ENCODE data around the gene TTC33.

Gene TTC33

DNA sequence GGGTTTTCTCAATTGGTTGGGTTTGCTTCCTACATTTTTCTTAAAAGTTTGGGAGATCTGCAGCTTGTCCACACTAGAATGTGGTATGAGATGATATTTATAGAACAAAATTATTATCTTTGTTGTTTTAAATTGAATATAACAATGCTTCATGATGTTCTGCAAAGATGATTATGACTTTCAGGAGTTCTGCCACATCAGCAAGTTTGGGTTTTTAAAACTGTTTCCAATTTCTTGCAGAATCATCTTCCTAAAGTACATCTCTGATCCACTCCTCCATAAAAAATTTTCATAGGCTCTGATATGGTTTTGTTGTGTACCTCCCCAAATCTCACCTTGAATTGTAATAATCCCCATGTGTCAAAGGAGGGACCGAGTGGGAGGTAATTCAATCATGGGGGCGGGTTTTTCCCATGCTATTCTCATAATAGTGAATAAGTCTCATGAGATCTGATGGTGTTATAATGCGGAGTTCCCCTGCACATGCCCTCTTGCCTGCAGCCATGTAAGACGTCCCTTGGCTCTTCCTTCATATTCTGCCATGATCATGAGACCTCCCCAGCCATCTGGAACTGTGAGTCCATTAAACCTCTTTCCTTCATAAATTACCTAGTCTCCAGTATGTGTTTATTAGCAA, 195.2 kb downstream of the TTC33 start:
- DNase-seq = no peak

GRCh38 chr5:40559306-40559705, 196.5 kb downstream of the TTC33 start:
- DNase-seq = no peak

- no peak for DNase-seq
Observed at GRCh38 chr5:40557501-40557900, 198.3 kb downstream of the TTC33 start.

GRCh38 chr5:40556811-40557210, 198.9 kb downstream of the TTC33 start:
- no peak for DNase-seq

DNA sequence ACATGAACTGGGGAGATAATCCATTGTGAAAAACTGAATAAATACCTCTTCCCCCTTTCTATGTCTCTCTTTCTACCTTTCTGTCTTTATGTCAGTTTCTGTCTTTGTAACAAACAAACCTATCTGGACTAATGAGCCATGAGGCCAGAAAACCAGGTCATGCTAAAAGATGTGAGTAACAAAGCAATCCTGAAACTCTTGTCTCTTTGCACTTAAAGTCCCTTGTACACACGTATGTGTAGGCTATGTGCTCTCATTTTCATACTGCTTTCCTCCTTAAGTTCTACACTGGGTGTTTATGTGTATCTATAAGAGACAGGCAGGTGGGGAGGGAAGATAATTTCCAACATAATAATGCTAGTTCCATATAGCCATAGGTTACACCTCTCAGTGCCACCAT, 199.9 kb downstream of the TTC33 start:
- DNase-seq = no peak

DNA sequence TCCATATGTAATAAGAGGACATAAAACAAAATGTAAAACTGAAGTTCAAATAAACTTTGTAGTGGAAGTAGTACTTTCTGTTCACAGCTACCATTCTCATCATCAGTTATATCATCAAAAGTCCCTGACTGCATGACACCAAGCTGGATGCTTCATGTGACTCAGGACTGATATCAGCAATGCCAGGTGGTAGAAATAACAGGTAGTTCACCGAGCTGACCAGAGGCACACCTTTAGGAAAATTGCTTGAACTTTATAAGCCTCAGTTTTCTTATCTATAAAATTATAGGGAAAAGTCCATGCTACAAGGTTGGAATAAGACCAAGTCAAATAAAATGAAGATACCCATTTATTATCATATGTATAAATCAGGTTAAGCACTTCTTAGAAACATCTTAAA, 200.9 kb downstream of the TTC33 start:
- DNase-seq = no peak

DNA sequence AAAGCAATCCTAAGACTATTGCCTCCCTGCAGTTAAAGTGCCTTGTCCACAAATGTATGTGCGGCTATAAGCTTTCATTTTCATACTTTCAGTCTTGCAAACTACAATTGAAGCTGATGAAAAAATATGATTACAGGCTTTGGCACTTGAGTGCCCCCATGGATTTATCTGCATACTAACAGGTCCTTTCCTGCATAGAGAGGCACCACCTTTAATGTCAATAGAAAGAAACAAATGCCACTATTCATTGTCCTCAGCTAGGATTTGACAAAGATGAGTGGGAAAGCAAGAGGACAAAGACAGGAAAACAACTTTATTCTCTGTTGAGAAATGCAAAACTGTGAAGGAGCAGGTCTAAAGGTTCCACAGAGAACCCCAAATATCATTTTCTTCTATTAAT, 201.7 kb downstream of the TTC33 start:
- no peak for DNase-seq

GRCh38 chr5:40552981-40553380, 202.8 kb downstream of the TTC33 start:
- no peak for DNase-seq

DNA sequence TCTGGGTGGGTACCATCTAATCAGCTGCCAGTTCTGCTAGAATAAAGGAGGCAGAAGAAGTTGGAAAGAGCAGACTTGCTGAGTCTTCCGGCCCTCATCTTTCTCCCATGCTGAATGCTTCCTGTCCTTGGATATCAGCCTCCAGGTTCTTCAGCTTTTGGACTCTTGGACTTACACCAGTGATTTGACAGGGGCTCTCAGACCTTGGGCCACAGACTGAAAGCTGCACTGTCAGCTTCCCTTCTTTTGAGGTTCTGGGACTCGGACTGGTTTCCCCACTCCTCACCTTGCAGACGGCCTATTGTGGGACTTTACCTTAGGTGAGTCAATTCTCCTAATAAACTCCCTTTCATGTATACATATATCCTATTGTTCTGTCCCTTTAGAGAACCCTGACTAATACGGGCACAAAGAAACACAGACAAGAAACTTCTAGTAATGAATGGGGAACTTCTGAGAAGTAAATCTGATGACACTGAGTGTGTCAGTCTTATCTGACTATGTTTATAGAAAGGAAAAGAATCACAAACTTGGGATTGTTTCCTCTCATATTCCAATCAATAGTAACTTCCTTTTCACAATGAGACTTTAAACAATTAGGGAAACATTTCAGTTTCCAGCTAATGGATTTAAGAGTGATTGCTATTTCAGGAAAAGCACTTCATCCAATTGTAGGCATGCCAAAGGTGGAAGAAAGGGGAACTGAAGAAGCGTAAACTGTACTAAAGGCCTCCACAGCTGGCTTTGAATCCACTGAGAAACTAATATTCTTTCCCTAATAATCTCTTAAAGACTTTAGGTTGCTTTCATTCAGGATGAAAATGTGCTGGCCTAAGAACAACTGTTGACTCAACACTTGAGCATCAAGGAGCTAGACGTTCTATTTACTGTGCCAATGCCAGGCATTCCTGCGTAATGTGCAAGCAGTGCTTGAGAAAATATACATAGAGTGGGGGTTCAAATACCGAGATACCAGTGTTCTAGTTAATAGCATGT, 204.0 kb downstream of the TTC33 start:
- DNase-seq = no peak

DNA sequence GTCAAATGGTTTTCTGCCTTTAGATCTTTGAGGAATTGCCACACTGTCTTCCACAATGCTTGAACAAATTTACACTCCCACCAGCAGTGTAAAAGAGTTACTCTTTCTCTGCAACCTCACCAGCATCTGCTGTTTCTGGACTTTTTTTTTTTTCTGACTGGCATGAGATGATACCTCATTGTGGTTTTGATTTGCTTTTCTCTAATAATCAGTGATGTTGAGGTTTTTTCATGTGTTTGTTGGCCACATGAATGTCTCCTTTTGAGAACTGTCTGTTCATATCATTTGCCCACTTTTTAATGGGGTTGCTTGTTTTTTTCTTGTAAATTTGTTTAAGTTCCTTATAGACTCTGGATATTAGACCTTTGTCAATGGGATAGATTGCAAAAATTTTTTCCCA, 205.3 kb downstream of the TTC33 start:
- no peak for DNase-seq

DNA sequence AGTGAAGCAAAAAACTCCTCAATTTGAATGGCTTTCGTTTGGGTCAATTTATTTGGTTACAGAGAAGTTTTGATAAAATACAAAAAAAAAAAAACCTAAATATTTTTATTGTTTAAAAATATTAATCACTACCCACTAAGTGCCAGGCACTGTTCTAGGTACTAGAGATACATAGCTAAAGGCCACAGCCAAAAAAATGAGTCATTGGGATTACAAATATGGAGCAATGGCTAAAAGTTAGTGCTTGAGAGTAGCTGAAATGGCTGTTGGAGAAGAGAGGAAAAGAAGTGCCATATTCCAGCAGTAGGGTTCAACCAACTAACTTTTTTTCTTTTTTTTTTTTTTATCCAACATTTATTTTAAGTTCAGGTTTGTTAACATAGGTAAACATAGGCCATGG, 206.1 kb downstream of the TTC33 start:
- no peak for DNase-seq

DNA sequence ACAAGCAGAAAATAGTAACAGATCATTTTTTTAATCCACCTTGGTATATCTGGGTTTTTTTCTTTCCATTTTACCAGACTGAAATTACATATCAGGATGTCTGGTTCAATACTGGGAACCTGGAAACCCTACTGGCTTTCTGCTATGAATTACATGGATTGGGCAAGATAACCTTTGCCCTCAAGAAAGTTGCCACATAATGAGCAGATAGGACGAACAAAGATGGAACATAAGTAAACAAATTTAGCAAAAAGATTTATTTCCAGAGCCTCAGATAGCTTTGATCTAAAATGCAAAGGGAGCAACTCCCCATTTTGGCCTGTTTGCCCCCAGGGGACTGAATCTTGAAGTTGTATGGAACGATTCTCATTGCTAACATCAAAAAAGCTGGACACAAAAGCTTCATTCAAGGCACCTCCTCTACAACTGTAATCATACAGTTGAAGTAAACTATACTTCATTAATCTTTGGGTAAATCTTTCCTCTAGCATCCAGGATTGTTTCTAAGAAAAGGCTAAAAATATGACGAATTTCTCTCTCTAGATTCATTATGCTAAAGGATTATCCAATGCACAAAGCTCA, 207.7 kb downstream of the TTC33 start:
- DNase-seq = no peak

DNA sequence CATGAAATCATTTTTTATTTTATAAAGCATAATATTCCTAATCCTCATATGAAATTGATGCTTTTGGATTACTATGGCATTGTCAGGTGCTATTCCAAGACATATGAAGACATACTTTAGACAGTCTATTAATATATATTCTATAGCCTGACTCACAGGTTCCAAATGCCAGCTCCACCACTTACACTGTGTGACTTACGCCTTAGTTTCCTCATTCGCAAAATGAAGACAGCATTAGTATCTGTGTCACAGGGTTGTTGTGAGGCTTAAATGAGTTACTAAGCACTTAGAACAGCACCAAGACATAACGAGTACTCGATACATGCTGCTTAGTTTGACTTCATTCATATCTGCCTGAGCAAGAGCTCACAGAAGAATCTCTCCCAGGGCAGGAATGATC, 208.2 kb downstream of the TTC33 start:
- no peak for DNase-seq

DNA sequence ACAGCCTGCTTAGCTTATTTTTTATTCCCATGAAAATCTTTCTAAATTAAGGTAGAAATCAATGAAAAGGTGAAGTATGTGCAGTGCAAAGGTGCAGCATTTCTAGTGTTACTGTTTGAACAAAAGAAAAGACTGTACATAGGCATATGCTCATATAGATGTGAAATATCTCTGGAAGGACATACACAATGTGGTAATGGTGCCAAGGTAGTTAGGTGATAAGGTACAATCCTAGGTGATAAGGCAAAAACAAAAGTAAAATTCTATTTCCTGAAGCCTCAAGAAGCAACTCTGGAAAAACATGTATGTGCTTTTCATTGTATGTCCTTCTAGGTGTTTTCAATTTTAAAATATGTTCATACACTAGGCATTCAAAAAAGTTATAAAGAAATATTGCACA, 215.5 kb downstream of the TTC33 start:
- DNase-seq = no peak

DNA sequence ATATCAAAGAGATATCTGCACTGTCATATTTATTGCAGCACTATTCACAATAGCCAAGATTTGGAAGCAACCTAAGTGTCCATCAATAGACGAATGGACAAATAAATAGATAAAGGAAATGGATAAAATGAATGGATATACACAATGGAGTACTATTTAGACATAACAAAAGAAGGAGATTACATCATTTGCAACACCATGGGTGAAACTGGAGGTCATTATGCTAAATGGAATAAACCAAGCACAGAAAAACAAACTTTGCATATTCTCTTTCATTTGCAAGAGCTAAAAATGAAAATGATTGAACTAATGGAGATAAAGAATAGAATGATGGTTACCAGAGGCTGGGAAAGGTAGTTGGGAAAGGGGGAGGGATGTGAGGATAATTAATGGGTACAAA, 231.1 kb downstream of the TTC33 start:
- no peak for DNase-seq

- DNase-seq = no peak
Observed at GRCh38 chr5:40521925-40522324, 233.8 kb downstream of the TTC33 start.

DNA sequence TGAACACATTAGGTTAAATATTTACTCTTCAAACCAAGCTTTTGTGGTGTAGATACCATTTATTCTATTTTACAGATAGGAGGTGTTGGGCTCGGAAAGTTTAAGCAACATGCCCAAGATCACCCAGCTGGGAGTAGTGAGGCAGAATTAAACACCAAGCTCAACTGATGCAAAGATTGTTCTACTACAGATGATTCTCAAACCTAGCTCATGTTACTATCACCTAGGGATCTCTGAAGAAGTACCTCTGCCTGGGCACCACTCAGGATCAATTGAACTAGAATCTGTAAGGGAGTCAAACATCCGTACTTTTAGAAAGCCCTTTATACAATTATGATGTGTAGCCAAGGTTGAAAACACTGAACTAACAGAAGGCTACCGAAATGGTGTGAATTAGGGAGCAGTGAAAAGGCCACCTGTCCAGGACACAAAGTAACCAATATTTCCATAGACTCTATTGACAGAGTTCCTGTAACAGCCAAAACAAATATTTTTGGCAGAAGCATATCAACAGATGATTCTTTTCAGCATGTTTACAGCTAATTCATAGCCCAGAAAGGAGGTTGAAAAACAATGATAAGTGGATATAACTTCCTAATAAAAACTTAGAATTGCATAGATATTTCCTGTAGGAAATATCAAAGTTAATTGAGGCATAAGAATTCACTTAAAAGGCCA, 234.5 kb downstream of the TTC33 start:
- no peak for DNase-seq

DNA sequence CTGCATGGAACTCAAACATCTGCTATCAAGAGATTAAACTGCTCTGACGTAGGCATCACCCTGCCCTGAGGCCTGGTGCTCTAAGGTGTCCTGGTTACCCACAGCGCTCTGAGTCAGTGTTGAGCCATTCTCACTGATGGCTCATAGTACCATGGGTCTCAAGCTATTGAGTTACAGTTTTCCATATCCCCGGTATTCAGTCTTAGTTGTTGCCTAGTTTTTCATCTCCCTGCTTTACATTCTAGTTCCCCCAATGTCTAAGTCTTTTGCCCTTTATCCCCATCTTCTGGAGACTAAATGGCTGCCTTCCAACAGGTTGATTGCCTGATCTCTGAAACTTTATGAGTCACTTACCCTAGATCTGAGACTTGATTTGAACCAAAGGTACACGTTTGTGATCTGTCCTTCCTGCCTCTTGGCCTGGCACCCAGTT, 237.3 kb downstream of the TTC33 start:
- no peak for DNase-seq

- DNase-seq = no peak
Observed at GRCh38 chr5:40515476-40515875, 240.3 kb downstream of the TTC33 start.

- DNase-seq = no peak
Observed at GRCh38 chr5:40514976-40515375, 240.8 kb downstream of the TTC33 start.

DNA sequence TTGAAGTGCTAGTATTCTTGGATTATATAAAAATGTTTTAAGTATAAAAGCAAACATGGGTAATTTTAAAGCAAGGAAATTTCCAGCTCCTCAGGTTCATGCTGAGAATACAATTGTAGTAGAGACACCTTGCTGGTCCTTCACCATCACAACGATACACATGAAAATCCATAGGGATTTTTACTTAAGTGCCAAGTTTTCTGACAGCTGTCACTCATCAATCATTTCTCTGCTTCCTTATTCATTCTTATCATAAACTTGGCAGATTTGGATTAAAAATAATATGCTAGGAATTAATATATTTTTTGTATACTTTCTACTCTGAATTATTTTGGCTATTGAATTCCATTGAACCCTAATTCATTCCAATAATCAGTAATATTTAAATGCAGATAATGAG, 244.0 kb downstream of the TTC33 start:
- no peak for DNase-seq

- no peak for DNase-seq
Observed at GRCh38 chr5:40507095-40507494, 248.7 kb downstream of the TTC33 start.

DNA sequence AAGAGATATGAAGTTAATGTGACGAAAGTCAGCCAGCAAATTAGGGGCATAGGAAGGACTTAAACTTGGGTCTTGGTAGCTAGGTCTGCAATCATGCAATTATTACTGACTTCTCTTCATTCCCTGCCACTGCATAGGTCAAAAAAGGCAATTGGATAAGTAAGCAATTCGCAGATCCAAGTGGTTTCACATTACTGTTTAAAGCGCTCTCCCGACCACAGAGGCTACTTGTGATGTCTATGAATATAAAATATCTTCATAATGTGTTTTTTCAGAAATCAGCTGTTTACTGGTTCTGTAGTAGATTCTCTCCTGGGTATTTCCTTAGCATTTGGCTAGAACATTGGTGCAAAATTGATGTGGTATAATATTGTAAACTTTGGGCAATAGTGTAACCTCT, 250.7 kb downstream of the TTC33 start:
- DNase-seq = no peak
